Skeletal muscle cell (primary cell): ENCODE measurements around the gene CDC42BPA.
"Not testable (repeated sequence)": the region's sequence is repeated elsewhere in the genome, so short reads cannot be mapped to it uniquely, and the experiment has no call there.

Source experiments
- DNase-seq: peaks from one replicate; pipeline ENCODE4 v3.0.0-alpha.2; 2010; ENCODE audit warnings: low read depth
- H3K4me3 ChIP-seq: 2 replicates; pipeline ENCODE4 v1.5.1; 2011; ENCODE audit warnings: low read depth, mild to moderate bottlenecking, control low read depth, low read length, moderate library complexity

Gene CDC42BPA

DNA sequence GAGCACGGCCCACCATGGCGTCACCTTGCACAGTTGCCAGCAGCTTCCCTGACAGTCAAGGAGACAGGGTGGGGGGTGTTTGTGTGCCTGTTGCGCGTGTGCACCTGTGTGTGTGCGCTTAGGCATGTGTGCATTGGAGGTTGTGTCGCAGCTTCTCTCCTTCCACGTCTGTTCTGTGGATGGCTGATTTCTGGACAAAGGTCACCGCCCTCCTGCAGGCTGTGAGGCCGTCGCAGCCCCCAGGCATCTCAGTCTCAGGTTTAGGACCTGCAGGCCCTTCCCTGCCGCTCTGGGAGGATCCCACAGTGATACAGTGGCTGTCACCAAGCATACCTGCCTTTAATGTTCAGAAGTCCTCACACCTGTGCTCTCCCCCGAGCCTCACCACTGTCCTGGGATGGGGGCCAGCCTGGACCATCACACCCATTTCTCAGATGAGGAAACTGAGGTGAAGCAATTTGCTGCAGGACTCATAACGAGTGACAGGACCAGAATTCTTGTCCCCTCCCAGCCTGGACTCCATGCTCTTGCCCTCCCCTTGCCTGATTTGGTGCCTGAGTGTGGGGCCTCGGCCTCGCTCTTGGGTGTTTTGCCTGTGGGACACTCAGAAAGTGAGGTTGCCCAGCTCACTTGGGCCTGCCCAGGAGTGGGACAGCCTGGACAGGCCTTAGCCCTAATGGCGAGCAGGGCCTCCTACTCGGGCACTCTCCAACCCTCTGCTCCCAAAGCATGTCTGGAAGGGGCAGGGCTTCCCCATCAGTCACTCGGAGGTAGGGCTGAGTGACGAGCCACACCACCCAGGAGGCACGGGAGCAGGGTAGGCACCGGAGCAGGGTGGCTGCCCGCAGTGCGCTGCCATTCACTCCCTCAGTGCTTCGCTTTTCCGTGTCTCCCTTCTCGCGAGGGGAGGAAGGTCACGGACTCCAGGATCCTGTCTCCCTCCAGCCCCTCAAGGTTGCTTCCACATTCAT, 355.6 kb downstream of the CDC42BPA start:
- no peak for DNase-seq
- no peak overlapping the region for H3K4me3 ChIP-seq

DNA sequence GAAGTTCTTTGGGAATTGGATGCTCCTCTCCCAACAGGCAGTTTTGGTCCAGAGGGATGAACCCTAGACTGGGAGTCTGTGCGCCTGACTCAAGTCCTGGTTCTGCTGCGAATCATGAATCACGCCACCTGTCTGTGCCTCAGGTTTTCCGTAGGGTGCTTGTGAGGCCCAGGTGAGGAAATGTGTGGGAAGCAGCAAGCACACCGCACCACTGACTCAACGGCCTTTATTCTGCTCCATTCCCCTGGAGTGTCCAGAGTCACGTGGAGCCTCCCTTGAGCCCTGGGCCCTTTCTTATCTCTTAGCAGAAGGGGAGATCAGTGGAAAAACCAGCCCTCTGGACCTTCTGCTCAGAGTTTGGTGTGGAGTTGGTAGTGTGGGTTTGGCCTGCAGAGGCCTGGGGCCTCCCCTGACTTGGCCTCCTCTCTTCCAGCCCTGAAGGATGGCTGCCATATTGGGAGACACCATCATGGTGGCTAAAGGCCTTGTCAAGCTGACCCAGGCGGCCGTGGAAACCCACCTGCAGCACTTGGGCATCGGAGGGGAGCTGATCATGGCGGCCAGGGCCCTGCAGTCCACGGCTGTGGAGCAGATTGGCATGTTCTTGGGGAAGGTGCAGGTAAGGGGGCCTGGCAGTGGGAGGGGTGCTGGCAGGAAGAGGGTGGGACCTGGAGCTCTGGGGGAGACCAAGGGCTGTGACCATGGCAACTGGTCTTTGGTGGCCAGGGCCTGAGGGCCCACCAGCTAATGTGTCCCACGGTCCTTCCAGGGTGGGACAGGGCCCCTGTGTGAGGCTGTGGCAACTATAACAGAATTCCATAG, 357.1 kb downstream of the CDC42BPA start:
- DNase-seq, result no peak
- no peak overlapping the region for H3K4me3 ChIP-seq

DNA sequence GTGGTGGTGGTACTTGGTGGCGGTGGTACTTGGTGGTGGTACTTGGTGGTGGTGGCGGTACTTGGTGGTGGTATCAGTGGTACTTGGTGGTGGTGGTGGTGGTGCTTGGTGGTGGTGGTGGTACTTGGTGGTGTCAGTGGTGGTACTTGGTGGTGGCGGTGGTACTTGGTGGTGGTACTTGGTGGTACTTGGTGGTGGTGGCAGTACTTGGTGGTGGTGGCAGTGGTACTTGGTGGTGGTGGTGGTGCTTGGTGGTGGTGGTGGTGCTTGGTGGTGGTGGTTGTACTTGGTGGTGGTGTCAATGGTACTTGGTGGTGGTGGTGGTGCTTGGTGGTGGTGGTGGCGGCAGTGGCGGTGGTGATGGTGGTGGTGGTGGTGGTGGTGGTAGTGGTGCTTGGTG, 358.0 kb downstream of the CDC42BPA start:
- H3K4me3 ChIP-seq, result no peak overlapping the region
- no peak for DNase-seq

DNA sequence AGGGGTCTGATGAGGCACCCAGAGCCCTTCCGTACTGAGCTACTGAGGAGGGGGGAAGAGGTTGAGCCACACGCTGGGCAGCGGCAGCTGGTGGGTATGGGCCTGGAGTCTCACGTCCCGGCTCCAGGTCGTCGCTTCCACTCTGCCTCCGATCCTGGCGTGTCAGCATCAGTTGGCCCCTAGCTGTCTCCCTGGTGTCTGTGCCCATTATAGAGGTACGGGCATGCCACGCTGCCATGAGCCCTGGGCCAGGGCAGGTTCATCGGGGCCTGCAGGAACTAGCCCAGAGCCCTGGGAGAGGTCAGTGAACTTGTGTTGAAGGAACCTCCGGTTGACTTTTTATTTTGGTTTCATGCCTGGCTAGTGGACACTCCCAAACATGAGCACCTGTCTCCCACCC, 360.0 kb downstream of the CDC42BPA start:
- no peak for DNase-seq

DNA sequence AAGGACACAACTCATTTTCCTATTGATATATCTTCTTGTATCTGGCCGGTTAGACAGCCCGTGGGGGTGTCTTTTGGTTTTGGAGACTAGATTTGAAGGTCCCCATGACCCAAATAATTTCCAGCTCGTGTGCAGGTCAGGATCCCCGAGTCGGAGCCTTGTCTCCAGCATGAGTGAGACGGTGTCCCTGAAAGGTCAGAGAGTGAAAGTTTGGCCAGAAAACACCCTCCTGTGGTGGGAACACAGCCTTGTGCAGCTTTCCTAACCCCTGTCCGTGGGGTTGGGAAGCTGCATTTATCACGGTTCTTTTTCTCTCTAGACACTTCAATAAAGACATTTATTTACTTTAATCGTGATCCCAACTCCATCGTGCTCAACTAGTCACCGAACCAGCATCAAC, 360.6 kb downstream of the CDC42BPA start:
- no peak for DNase-seq
- H3K4me3 ChIP-seq, result no peak overlapping the region

More for the DNA sequence above, 360.0 kb downstream of the CDC42BPA start:
- no peak overlapping the region for H3K4me3 ChIP-seq

DNA sequence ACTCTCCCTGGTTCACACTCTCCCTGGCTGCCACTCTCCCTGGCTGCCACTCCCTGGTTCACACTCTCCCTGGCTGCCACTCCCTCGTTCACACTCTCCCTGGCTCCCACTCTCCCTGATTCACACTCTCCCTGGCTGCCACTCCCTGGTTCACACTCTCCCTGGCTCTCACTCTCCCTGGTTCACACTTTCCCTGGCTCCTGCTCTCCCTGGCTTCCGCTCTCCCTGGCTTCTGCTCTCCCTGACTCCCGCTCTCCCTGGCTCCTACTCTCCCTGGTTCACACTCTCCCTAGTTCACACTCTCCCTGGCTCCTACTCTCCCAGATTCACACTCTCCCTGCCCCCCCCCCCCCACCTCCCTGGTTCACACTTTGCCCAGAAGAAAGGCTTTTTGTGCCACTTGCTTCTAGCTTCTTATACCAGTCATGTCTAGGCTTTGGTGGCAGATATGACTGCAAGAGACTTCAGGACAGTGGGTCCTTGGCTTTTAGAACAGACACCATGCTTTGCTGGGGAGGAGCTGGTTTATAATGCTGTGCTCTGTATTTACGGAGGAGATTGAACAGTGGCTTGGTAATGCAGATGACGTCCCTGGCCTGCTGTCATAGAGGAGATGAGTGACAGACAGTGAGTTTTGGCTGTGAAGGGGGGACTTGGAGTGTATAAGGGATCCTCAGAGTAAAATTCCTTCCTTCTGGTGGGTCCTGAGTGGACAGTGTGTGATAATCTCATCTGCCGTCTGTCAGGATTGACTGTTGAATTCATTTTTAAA, 361.2 kb downstream of the CDC42BPA start:
- no peak for DNase-seq
- H3K4me3 ChIP-seq, result no peak overlapping the region

DNA sequence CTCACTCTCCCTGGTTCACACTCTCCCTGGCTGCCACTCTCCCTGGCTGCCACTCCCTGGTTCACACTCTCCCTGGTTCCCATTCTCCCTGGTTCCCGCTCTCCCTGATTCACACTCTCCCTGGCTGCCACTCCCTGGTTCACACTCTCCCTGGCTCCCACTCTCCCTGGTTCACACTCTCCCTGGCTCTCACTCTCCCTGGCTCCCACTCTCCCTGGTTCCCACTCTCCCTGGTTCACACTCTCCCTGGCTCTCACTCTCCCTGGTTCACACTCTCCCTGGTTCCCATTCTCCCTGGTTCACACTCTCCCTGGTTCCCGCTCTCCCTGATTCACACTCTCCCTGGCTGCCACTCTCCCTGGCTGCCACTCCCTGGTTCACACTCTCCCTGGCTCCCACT, 362.4 kb downstream of the CDC42BPA start:
- not testable (repeated sequence) for DNase-seq, H3K4me3 ChIP-seq

DNA sequence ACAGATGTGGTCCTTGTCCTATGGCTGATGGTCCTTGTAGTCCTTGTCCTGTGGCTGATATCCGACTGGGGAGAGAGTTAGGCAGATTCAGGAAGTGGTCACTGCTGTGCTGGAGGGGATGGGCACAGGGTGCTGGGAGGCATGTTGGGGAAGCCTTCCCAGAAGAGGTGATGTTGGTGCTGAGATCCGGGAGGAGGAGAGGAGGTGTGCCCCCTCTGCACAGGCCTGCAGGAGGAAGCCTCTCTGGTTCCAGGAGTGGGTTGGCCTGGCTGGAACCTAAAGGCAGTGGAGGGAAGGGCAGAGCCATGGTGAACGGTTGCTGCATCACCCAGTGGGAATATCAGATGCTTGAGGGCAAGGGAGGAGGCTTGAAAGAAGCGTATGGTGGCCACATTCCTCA, 363.5 kb downstream of the CDC42BPA start:
- no peak overlapping the region for H3K4me3 ChIP-seq
- no peak for DNase-seq

DNA sequence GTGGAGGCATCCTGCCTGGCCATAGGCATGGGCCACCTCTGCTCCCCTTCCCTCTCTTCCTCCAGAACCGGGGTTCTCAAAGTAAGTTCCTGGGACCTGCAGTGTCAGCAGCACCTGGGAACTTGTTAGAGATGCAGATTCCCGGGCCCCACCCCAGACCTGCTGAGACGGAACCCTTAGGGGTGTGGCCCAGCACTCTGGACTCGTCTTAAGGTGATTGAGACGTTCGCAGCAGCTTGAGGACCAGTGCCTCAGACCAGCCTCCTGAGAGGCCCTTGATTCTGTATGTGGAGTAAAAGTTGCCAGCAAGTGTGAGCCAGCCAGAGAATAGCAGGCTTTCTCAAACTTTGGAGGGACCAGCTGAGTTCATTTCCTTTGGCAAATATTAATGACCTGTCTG, 364.0 kb downstream of the CDC42BPA start:
- H3K4me3 ChIP-seq, result no peak overlapping the region

DNA sequence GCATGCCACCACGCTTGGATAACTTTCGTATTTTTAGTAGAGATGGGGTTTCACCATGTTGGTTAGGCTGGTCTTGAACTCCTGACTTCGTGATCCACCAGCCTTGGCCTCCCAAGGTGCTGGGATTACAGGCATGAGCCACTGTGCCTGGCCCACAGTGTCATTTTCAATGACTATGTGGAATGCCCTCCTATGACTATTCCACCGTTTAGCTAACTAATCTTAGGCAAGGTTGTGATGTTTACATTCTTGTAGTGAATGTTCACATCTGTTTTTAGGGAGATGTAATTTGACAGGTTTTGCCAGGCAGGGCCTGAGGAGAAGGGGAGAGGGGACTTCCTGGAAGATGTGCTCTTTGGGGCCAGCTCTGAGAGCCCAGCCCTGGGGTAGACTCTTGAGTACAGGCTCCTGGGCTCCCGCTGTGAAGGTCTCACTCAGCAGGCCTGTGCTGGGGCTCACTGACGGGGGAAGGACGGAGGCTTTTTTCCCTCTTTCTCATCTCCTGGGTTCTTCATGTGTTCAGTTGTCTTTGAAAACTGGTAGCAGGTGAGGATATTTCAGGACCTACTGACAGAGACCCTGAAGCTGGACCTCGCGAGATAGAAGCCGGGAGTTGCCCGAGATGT, 365.0 kb downstream of the CDC42BPA start:
- DNase-seq, result no peak
- no peak overlapping the region for H3K4me3 ChIP-seq

More for the DNA sequence above, 364.0 kb downstream of the CDC42BPA start:
- no peak for DNase-seq

DNA sequence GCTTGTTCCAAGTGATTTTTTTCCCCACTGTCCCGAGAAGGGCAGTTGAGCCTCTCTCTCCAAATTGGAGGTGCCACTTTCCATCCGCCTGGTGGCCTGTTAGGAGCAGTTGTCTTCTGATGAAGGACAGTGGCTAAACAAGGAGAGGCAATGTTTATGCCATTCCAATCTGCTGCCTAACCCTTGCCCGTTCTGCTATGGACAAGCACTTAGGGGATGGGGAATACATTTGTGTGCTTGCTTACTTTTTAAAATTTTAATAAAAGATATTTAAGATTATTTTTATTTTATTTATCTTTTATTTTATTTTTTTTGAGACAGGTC, 366.2 kb downstream of the CDC42BPA start:
- no peak for DNase-seq
- H3K4me3 ChIP-seq, result no peak overlapping the region

DNA sequence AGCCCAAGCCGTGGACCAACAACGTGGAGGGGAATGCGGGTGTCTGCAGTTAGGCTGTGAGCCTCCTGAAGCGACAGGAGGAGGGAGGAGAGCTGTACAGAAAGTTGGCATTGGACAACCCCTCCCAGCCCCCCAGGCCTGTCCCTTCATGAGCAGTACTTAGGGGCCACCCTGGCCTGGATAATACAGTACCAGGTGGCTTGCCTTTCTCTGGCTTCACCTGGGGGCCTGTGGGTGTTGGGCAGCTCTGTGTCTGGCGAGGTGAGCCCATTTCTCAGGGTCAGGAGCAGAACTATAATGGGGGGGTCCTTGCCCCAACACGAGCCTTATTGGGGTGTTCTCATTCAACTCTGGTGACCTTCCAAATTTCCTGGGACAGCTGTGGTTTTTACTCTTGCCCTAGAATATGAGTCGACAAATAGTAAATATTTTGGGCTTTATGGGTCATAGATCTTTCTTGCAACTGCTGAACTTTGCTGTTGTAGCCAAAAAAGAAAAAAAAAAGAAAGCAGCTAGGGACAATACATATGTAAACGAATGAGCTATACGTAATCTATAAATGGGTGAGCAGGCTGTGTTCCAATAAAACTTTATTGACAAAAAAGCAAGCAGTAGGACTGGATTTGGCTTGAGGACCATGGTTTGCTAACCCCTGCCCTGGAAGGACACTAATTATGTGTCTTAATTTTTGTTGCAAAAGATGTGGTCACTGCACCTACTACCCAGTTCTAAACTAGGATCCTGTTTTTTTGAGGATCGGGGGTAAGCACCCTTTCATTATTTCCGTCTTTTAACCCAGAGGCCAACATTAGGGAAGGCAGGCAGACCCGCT, 366.8 kb downstream of the CDC42BPA start:
- H3K4me3 ChIP-seq, result no peak overlapping the region
- DNase-seq, result no peak

DNA sequence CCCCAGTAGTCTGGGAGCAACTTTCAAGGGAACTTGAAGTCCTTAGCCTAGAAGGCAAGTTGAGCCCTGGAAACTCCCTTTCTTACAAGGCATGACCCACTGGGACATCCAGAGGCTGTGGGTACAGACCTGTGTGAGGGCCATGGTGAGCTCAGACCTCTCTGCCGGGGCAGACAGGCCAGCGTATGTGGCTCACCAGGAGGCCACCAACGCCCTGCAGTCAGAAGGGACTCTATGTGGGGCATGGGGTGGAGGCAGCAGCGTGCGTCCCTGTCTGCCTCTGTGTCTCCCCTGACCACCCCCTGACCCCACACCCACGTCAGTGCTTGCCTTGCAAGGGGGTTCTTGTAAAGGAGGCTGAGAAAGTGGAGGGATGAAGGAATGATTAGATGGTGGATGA, 367.4 kb downstream of the CDC42BPA start:
- no peak overlapping the region for H3K4me3 ChIP-seq
- no peak for DNase-seq

DNA sequence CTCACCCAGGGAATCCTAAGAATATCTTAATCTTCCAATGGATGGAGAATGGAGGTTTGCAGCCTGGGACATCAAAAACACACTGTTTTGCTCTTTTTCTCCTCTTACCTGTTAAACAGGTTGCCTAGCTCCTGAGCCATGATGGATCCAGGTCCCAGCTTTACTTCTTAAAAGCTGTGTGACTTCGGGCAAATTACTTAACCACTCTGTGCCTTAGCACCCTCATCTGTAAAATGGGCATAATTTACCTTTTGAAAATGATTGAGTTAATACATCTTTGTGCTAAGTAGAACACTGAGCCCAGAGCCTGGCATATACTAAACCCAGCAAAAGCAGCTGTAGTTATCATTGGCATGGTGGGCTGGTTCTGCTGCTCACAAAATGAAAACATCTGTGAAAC, 368.0 kb downstream of the CDC42BPA start:
- H3K4me3 ChIP-seq, result no peak overlapping the region
- no peak for DNase-seq

DNA sequence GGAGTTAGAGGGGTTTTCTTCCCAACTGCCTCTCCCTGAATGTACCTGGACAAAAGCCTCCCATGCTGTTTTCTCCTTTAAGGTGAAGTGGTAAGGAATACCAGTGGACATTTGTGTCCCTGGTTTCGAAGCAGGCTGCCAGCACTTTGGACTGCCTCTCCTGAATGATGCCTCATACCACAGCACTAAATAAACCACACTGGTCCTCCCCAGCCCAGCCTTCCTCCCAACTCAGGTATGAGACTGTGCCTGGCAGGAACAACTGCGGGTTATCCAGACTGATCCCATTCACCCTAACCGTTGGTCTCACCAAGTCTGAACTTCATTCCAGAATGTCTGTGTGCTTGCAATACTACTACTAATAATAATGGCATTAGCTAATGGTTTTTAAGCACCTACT, 368.9 kb downstream of the CDC42BPA start:
- no peak overlapping the region for H3K4me3 ChIP-seq
- DNase-seq, result no peak

DNA sequence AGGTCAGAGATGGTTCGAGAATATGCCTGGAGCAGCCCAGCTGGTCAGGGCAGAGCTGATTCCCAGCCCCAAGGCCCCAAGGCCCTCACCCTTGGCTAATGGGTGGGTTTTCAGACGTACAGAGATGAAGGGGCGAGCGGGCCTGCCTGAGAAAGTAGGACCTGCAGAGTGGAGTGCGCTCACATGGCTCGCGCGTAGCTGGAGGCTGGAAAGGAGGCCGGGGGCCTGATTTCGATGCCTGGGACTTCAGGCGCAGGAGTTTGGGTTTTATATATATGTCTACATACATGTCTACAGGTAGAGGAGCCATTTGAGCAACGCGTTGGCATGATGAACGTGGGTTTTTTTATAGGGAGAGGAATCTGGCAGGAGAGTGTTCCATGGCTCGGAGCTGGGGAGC, 369.3 kb downstream of the CDC42BPA start:
- H3K4me3 ChIP-seq, result no peak overlapping the region
- no peak for DNase-seq

DNA sequence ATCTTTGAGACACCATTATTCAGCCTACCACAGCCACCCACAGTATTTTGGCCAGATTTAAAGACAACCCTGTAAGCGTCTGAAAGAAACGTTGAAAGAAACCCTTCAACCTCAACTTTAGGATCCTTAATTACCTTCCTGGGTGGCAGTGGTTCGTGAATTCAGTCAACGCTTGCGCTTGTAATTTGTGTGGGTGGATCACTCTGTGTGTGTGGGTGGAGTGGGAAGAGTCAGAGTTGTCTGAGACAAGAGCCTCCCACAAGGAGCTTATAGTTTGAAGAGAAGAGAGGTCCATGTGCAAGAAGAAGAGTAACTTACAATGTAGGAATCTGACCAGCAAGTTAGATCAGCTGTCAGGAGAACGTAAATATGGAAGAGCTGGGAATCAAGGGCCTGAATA, 369.8 kb downstream of the CDC42BPA start:
- H3K4me3 ChIP-seq, result no peak overlapping the region
- DNase-seq, result no peak

DNA sequence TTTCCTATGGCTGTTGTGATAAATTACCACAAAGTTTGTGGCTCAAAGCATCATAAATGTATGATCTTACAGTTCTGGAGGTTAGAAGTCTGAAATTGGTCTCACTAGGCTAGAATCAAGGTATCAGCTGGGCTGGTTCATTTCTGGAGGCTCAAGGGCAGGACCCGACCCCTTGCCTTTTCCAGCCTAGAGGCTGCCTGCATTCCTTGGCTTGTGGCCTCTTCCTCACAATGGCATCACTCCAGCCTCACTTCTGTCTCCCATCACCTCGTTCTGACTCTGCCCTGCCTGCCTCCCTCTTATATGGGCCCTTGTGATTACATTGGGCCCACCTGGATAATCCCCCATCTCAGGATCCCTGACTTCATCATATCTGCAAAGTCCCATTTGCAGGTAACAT, 370.2 kb downstream of the CDC42BPA start:
- DNase-seq, result no peak
- H3K4me3 ChIP-seq, result no peak overlapping the region

DNA sequence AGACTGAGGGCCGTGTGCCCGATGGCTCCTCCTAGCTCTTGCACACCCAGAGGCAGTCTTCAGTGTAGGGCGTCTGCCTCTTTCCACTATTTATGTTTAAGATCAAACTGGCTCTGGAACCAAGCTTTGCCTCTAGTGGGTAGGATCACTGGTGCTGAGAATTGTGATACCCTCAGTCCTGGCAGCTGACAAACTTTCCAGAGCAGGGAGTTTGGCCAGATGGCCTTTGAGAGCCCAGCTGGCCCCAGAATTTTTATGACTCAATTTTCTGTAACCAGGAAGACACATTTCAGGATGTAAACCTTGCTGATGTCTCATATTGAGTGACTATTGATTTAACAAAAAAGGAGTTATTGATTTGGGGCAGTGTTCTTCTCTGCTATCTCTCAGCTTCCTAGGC, 371.5 kb downstream of the CDC42BPA start:
- DNase-seq, result no peak
- H3K4me3 ChIP-seq, result no peak overlapping the region
